Measurements from ENCODE around the gene PCDHA7. TPM values are rescaled to one million over a fixed set of nuclear protein-coding genes. Genes with fewer than 3 reads are reported as not detected.
A peak's percentile ranks its signal among the peaks of the same experiment; 100 is the strongest.
"Not testable (repeated sequence)": the region's sequence is repeated elsewhere in the genome, so short reads cannot be mapped to it uniquely, and the experiment has no call there.

PCDHA7 gene
- total RNA-seq, 4 donors from 2014 or later = 0.15 to 0.19 TPM; not detected in 2

DNA sequence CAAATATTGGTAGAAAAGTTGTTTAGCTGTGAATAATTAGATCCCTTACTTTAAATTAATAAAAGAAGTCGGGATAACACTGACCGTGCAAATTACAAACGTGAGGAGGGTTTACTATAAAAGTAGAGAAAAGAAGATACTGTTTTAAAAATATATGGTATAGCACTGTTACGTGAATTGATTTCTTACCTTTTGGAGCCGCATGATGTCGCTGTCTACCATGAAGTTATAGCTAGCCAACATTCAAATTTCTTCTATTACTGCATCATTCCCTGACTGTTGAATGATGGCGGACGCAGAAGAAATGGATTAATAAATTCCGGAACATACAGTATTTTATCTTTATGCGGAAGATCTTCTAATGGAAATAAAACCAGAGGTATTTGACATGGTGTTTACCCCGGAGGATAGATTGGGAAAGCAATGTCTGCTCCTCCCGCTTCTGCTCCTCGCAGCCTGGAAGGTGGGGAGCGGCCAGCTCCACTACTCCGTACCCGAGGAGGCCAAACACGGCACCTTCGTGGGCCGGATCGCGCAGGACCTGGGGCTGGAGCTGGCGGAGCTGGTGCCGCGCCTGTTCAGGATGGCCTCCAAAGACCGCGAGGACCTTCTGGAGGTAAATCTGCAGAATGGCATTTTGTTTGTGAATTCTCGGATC, 6.2 kb upstream of the PCDHA7 start, which contains the start of gene PCDHA6:
Gene PCDHA6, plus strand, starts transcription at position 257 of the 658 bp plus-strand sequence. Its CDS starts 132 bp downstream, at position 389.
- peaks cover 0 to 49% (median 0%) of the 10 kb centered on the region in 4 donors for H3K27me3 ChIP-seq
- H3K36me3 ChIP-seq = no peaks in the 10 kb centered on the region
- peaks cover 0 to 41% (median 30%) of the 10 kb centered on the region in 3 donors for H3K9me3 ChIP-seq
- intact Hi-C loops (cut with DNase I) = no loop called here
- peak within 1 kb of the TSS in 1 of 4 donors; percentile 13 for H3K4me3 ChIP-seq
- WGBS, 2 donors = 29 to 33% methylated on average over 20 to 23 of the region's 27 CpGs
- no peak for DNase-seq
- TF ChIP-seq POLR2A (IDR thresholded peaks at IDR 0.05) = no peak
- TF ChIP-seq, protein P1, sequence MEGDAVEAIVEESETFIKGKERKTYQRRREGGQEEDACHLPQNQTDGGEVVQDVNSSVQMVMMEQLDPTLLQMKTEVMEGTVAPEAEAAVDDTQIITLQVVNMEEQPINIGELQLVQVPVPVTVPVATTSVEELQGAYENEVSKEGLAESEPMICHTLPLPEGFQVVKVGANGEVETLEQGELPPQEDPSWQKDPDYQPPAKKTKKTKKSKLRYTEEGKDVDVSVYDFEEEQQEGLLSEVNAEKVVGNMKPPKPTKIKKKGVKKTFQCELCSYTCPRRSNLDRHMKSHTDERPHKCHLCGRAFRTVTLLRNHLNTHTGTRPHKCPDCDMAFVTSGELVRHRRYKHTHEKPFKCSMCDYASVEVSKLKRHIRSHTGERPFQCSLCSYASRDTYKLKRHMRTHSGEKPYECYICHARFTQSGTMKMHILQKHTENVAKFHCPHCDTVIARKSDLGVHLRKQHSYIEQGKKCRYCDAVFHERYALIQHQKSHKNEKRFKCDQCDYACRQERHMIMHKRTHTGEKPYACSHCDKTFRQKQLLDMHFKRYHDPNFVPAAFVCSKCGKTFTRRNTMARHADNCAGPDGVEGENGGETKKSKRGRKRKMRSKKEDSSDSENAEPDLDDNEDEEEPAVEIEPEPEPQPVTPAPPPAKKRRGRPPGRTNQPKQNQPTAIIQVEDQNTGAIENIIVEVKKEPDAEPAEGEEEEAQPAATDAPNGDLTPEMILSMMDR (IDR thresholded peaks at IDR 0.05) = no peak
- no peak within 1 kb of the TSS for H3K27ac ChIP-seq
- no peaks in the 10 kb centered on the region for H3K4me1 ChIP-seq

DNA sequence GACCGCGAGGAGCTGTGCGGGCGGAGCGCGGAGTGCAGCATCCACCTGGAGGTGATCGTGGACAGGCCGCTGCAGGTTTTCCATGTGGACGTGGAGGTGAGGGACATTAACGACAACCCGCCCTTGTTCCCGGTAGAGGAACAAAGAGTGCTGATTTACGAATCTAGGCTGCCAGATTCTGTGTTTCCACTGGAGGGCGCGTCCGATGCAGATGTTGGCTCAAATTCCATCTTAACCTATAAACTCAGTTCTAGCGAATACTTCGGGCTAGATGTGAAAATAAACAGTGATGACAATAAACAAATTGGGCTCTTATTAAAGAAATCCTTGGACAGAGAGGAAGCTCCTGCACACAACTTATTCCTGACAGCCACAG, 5.7 kb upstream of the PCDHA7 start:
- TF ChIP-seq, protein P1 (IDR thresholded peaks at IDR 0.05) = no peak
- TF ChIP-seq POLR2A (IDR thresholded peaks at IDR 0.05) = no peak
- H3K4me3 ChIP-seq = no peak overlapping the region
- intact Hi-C loops (cut with DNase I) = no loop called here
- DNase-seq = no peak
- H3K9me3 ChIP-seq = peaks cover 0 to 36% (median 25%) of the 10 kb centered on the region in 3 donors
- H3K4me1 ChIP-seq = no peaks in the 10 kb centered on the region
- H3K27me3 ChIP-seq = peaks cover 0 to 45% (median 0%) of the 10 kb centered on the region in 4 donors
- WGBS, 2 donors = 26 to 41% methylated on average over 10 to 18 of the region's 18 CpGs
- no peaks in the 10 kb centered on the region for H3K36me3 ChIP-seq
- H3K27ac ChIP-seq = no peak overlapping the region

DNA sequence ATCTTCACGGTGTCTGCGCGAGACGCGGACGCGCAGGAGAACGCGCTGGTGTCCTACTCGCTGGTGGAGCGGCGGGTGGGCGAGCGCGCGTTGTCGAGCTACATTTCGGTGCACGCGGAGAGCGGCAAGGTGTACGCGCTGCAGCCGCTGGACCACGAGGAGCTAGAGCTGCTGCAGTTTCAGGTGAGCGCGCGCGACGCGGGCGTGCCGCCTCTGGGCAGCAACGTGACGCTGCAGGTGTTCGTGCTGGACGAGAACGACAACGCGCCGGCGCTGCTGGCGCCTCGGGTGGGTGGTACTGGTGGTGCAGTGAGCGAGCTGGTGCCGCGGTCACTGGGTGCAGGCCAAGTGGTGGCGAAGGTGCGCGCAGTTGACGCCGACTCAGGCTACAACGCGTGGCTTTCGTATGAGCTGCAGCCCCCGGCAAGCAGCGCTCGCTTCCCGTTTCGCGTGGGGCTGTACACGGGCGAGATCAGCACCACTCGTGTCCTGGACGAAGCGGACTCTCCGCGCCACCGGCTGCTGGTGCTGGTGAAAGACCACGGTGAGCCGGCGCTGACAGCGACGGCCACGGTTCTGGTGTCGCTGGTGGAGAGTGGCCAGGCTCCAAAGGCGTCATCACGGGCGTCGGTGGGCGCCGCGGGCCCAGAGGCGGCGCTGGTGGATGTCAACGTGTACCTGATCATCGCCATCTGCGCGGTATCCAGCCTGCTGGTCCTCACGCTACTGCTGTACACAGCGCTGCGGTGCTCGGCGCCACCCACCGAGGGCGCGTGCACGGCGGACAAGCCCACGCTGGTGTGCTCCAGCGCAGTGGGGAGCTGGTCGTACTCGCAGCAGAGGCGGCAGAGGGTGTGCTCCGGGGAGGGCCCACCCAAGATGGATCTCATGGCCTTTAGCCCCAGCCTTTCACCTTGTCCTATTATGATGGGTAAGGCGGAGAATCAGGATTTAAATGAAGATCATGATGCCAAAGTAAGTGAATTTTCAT, 4.3 kb upstream of the PCDHA7 start:
- peaks cover 0 to 36% (median 24%) of the 10 kb centered on the region in 3 donors for H3K9me3 ChIP-seq
- WGBS, 2 donors = 60 to 63% methylated on average over 12 of the region's 106 CpGs
- DNase-seq; H3K27ac ChIP-seq; H3K36me3 ChIP-seq; intact Hi-C loops (cut with DNase I); H3K4me3 ChIP-seq; H3K4me1 ChIP-seq: not testable (repeated sequence)
- H3K27me3 ChIP-seq = peaks cover 0 to 43% (median 0%) of the 10 kb centered on the region in 4 donors

DNA sequence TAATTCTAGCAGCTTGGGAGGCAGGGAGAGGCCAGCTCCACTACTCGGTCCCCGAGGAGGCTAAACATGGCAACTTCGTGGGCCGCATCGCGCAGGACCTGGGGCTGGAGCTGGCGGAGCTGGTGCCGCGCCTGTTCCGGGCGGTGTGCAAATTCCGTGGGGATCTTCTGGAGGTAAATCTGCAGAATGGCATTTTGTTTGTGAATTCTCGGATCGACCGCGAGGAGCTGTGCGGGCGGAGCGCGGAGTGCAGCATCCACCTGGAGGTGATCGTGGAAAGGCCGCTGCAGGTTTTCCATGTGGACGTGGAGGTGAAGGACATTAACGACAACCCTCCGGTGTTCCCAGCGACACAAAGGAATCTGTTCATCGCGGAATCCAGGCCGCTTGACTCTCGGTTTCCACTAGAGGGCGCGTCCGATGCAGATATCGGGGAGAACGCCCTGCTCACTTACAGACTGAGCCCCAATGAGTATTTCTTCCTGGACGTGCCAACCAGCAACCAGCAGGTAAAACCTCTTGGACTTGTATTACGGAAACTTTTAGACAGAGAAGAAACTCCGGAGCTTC, 455 bp downstream of the PCDHA7 start:
- H3K9me3 ChIP-seq = peaks cover 0 to 40% (median 26%) of the 10 kb centered on the region in 3 donors
- H3K36me3 ChIP-seq; DNase-seq; intact Hi-C loops (cut with DNase I); H3K4me1 ChIP-seq; H3K27ac ChIP-seq: not testable (repeated sequence)
- H3K4me3 ChIP-seq = peak overlapping the region in 1 of 4 donors; percentile 28
- peaks cover 0 to 38% (median 0%) of the 10 kb centered on the region in 4 donors for H3K27me3 ChIP-seq
- WGBS, 2 donors = 21 to 39% methylated on average over 13 to 17 of the region's 38 CpGs

DNA sequence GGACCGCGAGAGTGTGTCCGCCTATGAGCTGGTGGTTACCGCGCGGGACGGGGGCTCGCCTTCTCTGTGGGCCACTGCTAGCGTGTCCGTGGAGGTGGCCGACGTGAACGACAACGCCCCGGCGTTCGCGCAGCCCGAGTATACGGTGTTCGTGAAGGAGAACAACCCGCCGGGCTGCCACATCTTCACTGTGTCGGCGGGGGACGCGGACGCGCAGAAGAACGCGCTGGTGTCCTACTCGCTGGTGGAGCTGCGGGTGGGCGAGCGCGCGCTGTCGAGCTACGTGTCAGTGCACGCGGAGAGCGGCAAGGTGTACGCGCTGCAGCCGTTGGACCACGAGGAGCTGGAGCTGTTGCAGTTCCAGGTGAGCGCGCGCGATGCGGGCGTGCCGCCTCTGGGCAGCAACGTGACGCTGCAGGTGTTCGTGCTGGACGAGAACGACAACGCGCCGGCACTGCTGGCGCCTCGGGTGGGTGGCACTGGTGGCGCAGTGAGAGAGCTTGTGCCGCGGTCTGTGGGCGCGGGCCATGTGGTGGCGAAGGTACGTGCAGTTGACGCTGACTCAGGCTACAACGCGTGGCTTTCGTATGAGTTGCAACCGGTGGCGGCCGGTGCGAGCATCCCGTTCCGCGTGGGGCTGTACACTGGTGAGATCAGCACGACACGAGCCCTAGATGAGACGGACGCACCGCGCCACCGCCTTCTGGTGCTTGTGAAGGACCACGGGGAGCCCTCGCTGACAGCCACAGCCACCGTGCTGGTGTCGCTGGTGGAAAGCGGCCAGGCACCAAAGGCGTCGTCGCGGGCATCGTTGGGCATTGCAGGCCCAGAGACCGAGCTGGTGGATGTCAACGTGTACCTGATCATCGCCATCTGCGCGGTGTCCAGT, 1.8 kb downstream of the PCDHA7 start:
- Histone ChIP-seq H3K27ac (no peak overlapping the region), H3K4me3 (no peak overlapping the region), H3K4me1 (no peaks in the 10 kb centered on the region), H3K27me3 (peaks cover 0 to 31% (median 0%) of the 10 kb centered on the region in 4 donors), H3K9me3 (peaks cover 0 to 37% (median 19%) of the 10 kb centered on the region in 3 donors), H3K36me3 (no peaks in the 10 kb centered on the region)
- no peak for DNase-seq
- intact Hi-C loops (cut with DNase I) = no loop called here
- 63 to 64% methylated on average over 39 to 61 of the region's 103 CpGs for WGBS, 2 donors
- TF ChIP-seq, protein P1 (IDR thresholded peaks at IDR 0.05) = no peak
- TF ChIP-seq POLR2A (IDR thresholded peaks at IDR 0.05) = no peak
